Right atrium auricular region (tissue), 2 donors: ENCODE results near the gene DNAH9. TPM values are rescaled to one million over a fixed set of nuclear protein-coding genes. Genes with fewer than 3 reads are reported as not detected.

Source experiments
- DNase-seq: peaks from one replicate; pipeline ENCODE4 v3.0.0-alpha.2; 2019; ENCODE audit warnings: low spot score
- H3K27ac ChIP-seq, 2 donors: fragments of 200-600 bp; sonication (generic); 1 replicate in 1 of 2; 2 replicates in 1 of 2; pipeline ENCODE4 v1.5.1; 2016 to 2019
- H3K27me3 ChIP-seq, 2 donors: fragments of 200-600 bp; sonication (generic); one replicate each; pipeline versions ENCODE4 v1.5.1 to v1.6.0; 2017 to 2019
- H3K36me3 ChIP-seq: fragments of 200-600 bp; sonication (generic); one replicate; pipeline ENCODE4 v1.5.1; 2016
- H3K4me1 ChIP-seq, 2 donors: fragments of 200-600 bp; sonication (generic); one replicate each; pipeline versions ENCODE4 v1.5.1 to v1.6.0; 2017 to 2019
- H3K4me3 ChIP-seq, 2 donors: fragments of 200-600 bp; sonication (generic); 1 replicate in 1 of 2; 2 replicates in 1 of 2; pipeline ENCODE4 v1.5.1; 2017 to 2019; ENCODE audit warnings: mild to moderate bottlenecking in 1 of 2, moderate library complexity in 1 of 2
- H3K9me3 ChIP-seq, 2 donors: fragments of 200-600 bp; sonication (generic); one replicate each; pipeline ENCODE4 v1.5.1; 2019
- total RNA-seq, 2 donors: library from RNA; depleted of rRNA; stranded (reverse); fragments of >200 nt; gene quantifications; one replicate each; pipeline ENCODE4 v1.1.0, GENCODE V29; 2016
- TF ChIP-seq, protein P1 (sequence below), 2 donors: fragments of 200-600 bp; sonication (generic); IDR thresholded peaks; one replicate each; pipeline ENCODE4 v1.5.1; 2019; ENCODE audit warnings: antibody characterized with exemption in 2 of 2

DNAH9 gene, protein sequence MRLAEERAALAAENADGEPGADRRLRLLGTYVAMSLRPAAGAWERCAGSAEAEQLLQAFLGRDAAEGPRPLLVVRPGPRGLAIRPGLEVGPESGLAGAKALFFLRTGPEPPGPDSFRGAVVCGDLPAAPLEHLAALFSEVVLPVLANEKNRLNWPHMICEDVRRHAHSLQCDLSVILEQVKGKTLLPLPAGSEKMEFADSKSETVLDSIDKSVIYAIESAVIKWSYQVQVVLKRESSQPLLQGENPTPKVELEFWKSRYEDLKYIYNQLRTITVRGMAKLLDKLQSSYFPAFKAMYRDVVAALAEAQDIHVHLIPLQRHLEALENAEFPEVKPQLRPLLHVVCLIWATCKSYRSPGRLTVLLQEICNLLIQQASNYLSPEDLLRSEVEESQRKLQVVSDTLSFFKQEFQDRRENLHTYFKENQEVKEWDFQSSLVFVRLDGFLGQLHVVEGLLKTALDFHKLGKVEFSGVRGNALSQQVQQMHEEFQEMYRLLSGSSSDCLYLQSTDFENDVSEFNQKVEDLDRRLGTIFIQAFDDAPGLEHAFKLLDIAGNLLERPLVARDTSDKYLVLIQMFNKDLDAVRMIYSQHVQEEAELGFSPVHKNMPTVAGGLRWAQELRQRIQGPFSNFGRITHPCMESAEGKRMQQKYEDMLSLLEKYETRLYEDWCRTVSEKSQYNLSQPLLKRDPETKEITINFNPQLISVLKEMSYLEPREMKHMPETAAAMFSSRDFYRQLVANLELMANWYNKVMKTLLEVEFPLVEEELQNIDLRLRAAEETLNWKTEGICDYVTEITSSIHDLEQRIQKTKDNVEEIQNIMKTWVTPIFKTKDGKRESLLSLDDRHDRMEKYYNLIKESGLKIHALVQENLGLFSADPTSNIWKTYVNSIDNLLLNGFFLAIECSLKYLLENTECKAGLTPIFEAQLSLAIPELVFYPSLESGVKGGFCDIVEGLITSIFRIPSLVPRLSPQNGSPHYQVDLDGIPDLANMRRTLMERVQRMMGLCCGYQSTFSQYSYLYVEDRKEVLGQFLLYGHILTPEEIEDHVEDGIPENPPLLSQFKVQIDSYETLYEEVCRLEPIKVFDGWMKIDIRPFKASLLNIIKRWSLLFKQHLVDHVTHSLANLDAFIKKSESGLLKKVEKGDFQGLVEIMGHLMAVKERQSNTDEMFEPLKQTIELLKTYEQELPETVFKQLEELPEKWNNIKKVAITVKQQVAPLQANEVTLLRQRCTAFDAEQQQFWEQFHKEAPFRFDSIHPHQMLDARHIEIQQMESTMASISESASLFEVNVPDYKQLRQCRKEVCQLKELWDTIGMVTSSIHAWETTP (N-terminal part only)
- total RNA-seq = under 1 TPM in 1 of 2 donors, not detected in 1; 0.63 TPM

DNA sequence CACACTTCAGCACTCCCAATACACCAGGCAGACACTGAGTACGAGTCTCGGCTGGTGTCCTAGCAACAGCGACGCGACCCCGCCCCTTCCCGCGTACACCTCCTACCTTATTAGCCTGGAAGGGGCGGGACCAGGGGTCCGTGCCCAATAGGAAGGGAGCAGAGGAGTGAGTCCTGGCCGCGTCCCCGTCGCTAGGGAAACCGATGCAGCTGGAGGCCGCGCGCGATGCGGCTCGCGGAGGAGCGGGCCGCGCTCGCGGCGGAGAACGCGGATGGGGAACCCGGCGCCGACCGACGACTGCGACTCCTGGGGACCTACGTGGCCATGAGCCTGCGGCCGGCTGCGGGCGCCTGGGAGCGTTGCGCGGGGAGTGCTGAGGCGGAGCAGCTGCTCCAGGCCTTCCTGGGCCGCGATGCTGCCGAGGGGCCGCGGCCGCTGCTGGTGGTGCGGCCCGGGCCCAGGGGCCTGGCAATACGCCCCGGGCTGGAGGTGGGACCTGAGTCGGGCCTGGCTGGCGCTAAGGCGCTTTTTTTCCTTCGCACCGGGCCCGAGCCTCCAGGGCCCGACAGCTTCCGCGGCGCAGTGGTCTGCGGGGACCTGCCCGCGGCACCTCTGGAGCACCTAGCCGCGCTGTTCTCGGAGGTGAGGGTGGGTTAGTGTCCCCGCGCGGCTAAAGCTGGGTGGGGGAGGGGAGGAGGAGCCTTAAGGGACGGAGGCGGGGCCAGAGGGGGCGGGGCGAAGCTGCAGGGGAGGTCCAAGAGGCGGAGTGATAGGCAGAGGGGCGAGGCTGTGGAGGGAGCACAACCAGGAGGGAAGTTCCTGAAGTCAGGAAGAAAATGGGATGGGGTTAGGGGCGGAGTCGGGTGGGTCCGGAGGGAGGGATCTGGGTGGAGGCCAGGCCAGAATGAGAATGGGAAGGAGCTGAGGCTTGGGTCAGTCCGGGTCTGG is at the start of gene DNAH9:
Gene DNAH9 (plus strand): TSS at position 197 of the 948 bp plus-strand sequence. CDS start 29 bp downstream, at position 226.
- peak within 1 kb of the TSS; percentile 62 to 84 for H3K27ac ChIP-seq
- H3K4me3 ChIP-seq = peak within 1 kb of the TSS; percentile 49 to 73
- H3K4me1 ChIP-seq = peaks cover 0 to 18% of the 10 kb centered on the region in 2 donors
- no peaks in the 10 kb centered on the region for H3K9me3 ChIP-seq
- TF ChIP-seq, protein P1, sequence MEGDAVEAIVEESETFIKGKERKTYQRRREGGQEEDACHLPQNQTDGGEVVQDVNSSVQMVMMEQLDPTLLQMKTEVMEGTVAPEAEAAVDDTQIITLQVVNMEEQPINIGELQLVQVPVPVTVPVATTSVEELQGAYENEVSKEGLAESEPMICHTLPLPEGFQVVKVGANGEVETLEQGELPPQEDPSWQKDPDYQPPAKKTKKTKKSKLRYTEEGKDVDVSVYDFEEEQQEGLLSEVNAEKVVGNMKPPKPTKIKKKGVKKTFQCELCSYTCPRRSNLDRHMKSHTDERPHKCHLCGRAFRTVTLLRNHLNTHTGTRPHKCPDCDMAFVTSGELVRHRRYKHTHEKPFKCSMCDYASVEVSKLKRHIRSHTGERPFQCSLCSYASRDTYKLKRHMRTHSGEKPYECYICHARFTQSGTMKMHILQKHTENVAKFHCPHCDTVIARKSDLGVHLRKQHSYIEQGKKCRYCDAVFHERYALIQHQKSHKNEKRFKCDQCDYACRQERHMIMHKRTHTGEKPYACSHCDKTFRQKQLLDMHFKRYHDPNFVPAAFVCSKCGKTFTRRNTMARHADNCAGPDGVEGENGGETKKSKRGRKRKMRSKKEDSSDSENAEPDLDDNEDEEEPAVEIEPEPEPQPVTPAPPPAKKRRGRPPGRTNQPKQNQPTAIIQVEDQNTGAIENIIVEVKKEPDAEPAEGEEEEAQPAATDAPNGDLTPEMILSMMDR (IDR thresholded peaks at IDR 0.05) = no peak
- peak; percentile 97 for DNase-seq
- H3K27me3 ChIP-seq = no peaks in the 10 kb centered on the region
- no peaks in the 10 kb centered on the region for H3K36me3 ChIP-seq

DNA sequence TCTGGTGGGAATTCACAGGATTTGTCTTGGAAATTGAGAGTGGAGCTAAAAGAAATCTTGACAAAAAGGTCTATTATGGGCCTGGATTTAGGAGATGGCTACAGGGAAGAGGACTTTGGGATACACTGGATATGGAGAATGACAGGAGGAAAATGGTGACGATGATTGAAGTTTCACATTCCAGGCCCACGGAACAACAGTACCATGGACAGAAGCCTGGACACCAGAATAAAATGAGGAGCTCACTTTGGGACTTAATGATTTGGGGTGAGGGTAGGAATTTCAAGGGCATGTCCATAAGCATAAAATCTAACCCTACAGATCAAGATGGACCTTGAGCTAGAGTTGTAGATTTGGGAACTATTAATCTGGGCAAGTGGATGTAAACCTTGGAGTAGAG is 47.8 kb upstream of the DNAH9 start:
- Histone ChIP-seq H3K9me3 (no peaks in the 10 kb centered on the region), H3K27me3 (no peaks in the 10 kb centered on the region), H3K27ac (no peak overlapping the region), H3K36me3 (no peaks in the 10 kb centered on the region), H3K4me1 (no peaks in the 10 kb centered on the region), H3K4me3 (no peak overlapping the region)
- no peak for DNase-seq
- TF ChIP-seq, protein P1 (IDR thresholded peaks at IDR 0.05) = no peak

GRCh38 chr17:11551442-11551841 is 46.8 kb upstream of the DNAH9 start:
- Histone ChIP-seq H3K27me3 (no peaks in the 10 kb centered on the region), H3K4me3 (no peak overlapping the region), H3K4me1 (no peaks in the 10 kb centered on the region), H3K27ac (no peak overlapping the region), H3K9me3 (no peaks in the 10 kb centered on the region), H3K36me3 (no peaks in the 10 kb centered on the region)
- TF ChIP-seq, protein P1 (IDR thresholded peaks at IDR 0.05) = no peak
- DNase-seq = no peak

DNA sequence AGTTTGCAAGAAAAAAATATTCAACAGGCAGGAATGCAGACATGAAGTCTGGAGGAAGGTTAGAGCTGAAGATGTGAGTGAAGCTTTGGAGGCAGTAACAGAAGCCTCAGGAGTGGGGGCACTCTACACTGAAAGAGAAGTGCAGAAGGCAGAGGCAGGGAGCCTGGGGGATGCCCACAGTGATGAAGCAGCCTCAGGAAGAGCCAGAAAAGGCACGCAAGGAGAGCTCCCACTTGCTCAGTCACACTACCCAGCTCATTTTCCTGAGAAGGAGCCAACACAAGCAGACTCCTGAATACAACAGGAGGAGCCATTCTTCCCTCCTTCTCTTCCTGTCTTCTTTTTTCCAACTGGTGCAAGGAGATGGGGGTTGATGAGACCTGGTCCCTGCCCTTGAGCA is 45.1 kb upstream of the DNAH9 start:
- no peak for DNase-seq

More for the DNA sequence above, 45.1 kb upstream of the DNAH9 start:
- Histone ChIP-seq H3K4me3 (no peak overlapping the region), H3K27ac (no peak overlapping the region), H3K4me1 (no peaks in the 10 kb centered on the region), H3K36me3 (no peaks in the 10 kb centered on the region), H3K9me3 (no peaks in the 10 kb centered on the region), H3K27me3 (no peaks in the 10 kb centered on the region)
- TF ChIP-seq, protein P1 (IDR thresholded peaks at IDR 0.05) = no peak
